ENCODE data around the gene ADAMTSL3.

ADAMTSL3 gene

DNA sequence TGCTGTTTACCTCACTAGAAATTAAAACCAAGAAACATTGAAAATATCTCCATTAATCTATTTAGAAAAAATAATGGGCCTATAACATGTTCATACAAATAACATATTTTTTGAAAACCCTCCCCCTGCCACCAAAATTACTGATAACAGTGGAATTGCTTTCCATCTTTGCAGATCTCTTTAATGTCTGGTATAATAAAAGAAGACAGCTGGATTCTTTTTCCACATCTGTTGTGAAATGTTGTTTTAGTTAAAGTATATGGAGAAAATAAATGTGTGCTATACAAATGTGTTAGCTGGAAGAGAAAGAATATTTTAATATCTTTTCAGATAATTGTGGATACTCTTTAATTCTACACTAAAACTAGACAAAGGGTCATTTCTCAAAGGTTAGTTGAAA is 330.7 kb downstream of the ADAMTSL3 start:
- no peak for DNase-seq

GRCh38 chr15:83991163-83991562 is 337.2 kb downstream of the ADAMTSL3 start:
- DNase-seq = no peak

DNA sequence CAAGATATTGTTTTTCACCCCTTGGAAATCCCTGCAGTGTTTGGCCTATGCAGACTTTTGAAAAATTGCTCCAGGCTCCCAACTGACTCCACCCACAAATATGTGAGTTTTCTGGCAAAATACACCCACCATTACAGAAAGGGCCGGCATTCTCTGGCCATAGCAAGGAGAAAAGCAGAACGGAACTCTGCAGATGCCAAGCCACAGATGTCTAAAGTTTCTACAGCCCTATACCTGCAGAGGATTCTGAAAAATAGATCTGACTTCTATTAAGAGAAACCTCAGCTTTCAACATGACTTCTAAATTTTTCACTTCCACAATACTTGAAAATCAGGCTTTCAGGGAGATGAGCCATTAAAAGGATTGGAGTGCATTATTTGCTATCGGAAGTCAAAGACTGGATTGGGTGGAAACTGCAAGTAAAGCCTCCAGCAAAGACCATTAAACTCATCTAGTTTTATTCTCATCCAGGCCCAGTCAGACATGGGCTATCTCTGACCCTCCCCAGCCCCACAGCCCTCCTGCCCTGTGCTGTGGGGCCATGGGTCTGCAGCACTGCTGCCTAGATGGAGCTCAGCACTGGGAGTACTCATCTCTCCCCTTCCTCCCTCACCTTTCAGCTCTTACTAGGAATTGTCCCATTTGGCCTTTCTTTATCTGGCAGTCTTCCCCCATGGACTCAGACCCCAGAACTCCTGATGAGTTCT is 338.6 kb downstream of the ADAMTSL3 start:
- no peak for DNase-seq

DNA sequence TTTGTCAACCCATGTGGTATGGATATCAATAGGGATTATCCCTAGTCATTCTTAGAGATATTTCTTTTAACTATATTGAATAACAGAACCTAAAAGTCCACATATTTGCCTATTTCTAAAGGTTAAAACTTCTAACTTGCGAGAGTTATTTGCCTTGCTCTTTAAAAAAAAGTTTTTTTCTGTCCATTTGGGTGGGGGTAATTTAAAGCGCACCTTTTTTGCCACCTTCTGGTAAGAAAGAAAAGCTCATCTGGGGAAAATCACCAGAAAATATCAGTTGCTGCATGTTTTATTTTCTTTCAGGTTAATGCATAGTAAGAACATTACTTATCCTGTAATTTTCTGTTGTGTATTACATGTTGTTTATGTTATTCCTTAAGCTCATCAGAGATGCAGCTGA is 339.7 kb downstream of the ADAMTSL3 start:
- DNase-seq = no peak

GRCh38 chr15:83998486-83998885 is 344.6 kb downstream of the ADAMTSL3 start:
- DNase-seq = no peak

DNA sequence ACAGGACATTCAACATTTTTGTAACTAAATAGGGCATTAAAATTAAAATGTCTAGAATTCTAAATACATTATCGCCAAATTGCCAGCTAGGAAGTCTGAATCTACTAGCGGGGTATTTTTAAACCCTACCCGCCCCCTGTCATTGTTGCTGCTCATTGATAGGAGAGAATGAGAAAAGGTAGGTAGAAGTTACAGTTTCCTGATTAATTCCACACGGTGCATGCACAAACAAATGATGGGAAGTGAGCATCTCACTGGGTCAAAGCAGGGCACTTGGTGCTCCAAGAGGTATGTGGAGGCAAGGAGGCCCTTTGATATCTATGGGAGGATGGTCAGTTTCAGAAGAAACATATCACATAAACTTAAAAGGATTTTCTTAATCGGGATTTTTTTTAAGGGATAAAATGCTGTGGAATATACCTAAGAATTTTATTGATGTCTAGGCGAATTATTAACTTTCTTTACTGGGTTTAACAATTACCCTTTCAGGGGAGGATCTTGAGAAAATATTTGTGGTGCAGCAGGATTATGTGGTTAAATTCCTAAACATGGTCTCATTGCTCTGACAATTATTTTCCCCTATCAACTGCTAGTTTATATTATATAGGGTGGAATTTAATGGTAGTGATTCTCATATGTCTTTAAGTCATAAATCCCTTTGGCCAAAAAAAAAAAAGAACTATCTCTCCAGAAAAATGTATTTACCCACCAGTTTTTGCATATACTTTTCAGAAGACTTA is 345.6 kb downstream of the ADAMTSL3 start:
- DNase-seq = no peak

- DNase-seq = no peak
These were observed 347.1 kb downstream of the ADAMTSL3 start for GRCh38 chr15:84001037-84001436.

- DNase-seq = no peak
These were observed 347.7 kb downstream of the ADAMTSL3 start for GRCh38 chr15:84001655-84002054.

GRCh38 chr15:84003791-84004503 is 350.0 kb downstream of the ADAMTSL3 start:
- DNase-seq = no peak

GRCh38 chr15:84006421-84006820 is 352.5 kb downstream of the ADAMTSL3 start:
- no peak for DNase-seq

DNA sequence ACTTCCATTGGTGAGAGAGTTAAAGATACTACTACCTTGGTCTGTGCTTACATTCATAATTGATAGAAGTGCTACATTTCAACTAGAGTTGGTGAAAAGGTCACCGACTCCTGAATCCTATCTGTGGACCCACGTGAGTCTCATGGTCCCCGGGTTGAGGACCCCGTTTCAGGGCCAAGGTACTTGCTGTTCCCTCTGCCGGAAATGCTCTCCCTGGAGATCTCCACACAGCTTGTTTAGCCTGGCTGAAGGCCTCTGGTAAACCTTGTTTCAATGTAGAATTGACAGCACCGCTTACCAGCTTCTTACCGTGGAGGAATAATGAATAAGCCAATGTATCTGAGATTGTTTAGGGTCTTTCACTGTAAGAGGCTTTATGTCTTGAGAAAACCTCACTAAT is 355.7 kb downstream of the ADAMTSL3 start:
- no peak for DNase-seq

- no peak for DNase-seq
These were observed 356.3 kb downstream of the ADAMTSL3 start for GRCh38 chr15:84010246-84010645.

DNA sequence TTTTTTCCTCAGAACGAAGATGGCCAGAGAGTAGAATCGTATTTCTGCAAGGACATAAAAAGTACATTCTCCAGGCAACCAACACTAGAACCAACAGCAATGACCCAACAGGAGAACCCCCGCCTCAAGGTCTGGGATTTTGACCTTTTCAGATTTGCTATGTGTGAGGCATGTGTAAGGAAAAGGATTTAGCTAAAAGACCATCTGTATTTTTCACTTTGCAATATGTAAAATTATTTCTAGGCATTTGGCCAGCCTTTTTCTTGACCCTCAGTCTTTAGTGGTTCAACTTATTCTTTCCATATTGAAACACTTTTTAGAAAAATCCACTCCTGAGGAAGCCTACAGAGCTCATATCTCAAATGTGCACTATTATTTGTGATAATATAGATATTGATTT is 362.4 kb downstream of the ADAMTSL3 start:
- DNase-seq = no peak

GRCh38 chr15:84022516-84022915 is 368.6 kb downstream of the ADAMTSL3 start:
- DNase-seq = no peak

DNA sequence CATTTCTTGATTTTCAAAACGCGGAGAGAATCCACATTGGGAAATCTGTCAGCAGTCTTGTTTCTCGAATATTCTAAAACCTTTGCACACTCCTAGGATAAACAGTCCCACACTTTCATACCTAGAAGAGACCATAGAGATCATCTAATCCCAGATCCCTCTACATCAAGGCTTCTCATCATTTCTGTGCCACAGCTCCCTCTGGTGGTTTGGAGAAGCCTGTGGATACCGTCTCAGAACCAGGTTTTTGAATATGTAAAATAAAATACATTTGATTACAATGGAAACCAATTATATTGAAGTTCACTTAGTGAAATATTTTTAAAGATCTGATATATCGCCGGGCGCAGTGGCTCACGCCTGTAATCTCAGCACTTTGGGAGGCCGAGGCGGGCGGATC is 369.7 kb downstream of the ADAMTSL3 start:
- no peak for DNase-seq

GRCh38 chr15:84033793-84034553 is 380.1 kb downstream of the ADAMTSL3 start:
- no peak for DNase-seq

GRCh38 chr15:84034578-84035398 is 380.9 kb downstream of the ADAMTSL3 start:
- DNase-seq = peak; percentile 18

- no peak for DNase-seq
These were observed 381.5 kb downstream of the ADAMTSL3 start for GRCh38 chr15:84035399-84035766.

- DNase-seq = no peak
These were observed 383.4 kb downstream of the ADAMTSL3 start for GRCh38 chr15:84037301-84037700.

DNA sequence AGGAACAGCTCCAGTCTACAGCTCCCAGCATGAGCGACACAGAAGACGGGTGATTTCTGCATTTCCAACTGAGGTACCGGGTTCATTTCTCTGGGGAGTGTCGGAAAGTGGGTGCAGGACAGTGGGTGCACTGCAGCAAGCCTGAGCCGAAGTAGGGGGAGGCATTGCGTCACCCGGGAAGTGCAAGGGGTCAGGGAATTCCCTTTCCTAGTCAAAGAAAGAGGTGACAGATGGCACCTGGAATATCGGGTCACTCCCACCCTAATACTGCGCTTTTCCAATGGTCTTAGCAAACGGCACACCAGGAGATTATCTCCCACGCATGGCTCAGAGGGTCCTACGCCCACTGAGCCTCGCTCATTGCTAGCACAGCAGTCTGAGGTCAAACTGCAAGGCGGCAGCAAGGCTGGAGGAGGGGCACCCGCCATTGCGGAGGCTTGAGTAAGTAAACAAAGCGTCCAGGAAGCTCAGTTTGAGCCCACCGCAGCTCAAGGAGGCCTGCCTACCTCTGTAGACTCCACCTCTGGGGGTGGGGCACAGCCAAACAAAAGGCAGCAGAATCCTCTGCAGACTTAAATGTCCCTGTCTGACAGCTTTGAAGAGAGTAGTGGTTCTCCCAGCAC is 388.6 kb downstream of the ADAMTSL3 start:
- DNase-seq = peak; percentile 2

DNA sequence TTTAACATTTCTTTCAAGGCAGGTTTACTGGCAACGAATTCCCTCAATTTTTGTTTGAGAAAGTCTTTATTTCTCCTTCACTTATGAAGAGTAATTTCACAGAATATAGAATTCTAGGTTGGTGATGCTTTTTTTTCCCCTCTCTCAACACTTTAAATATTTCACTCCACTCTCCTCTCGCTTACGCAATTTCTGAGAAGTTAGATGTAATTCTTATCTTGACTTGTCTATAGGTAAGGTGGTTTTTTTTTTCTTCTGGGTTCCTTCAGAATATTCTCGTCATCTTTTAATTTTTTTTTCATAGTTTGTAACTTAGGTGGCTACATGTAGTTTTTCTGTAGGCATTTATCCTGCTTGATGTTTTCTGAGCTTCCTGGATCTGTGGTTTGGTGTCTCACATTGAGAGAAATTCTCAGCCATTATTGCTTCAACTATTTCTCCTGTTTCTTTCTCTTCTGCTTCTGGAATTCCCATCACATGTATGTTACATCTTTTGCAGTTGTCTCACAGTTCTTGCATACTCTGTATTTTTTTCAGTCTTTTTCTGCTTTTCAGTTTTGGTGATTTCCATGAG is 392.2 kb downstream of the ADAMTSL3 start:
- DNase-seq = no peak
